AG04450 (cell line): Measurements from ENCODE around the gene CCNF. TPM values are rescaled to one million over a fixed set of nuclear protein-coding genes. Genes with fewer than 3 reads are reported as not detected.

Experiments used
- CTCF ChIA-PET: fragments of 300-600, 350-600 bp; formaldehyde crosslinking; extraction: SDS; loops from one replicate; lab custom pipeline; 2022; ENCODE audit warnings: antibody characterized with exemption, inconsistent platforms; lab: Charles Lee
- POLR2A ChIA-PET: fragments of 350-600 bp; formaldehyde crosslinking; extraction: SDS; loops from one replicate; lab custom pipeline; 2021; ENCODE audit warnings: antibody characterized with exemption, inconsistent platforms; lab: Yijun Ruan, JAX
- DNase-seq: peaks from one replicate; pipeline ENCODE4 v3.0.0-alpha.2; 2011; ENCODE audit warnings: low read depth, low spot score
- H3K27ac ChIP-seq: one replicate; pipeline ENCODE4 v1.5.1; 2012; ENCODE audit warnings: low read depth, low read length, control low read depth
- H3K27me3 ChIP-seq: one replicate; pipeline ENCODE4 v1.6.0; 2012; ENCODE audit warnings: low read length; ENCODE audit not compliant: control insufficient read depth, insufficient read depth
- H3K4me3 ChIP-seq: 2 replicates; pipeline ENCODE4 v1.5.1; 2011; ENCODE audit warnings: mild to moderate bottlenecking, low read depth, low read length, control low read depth
- H3K9me3 ChIP-seq: 2 replicates; pipeline ENCODE4 v1.5.1; 2012; ENCODE audit warnings: low read length; ENCODE audit not compliant: control insufficient read depth, insufficient read depth
- polyA plus RNA-seq: library from polyadenylated mRNA; depleted of rRNA; stranded (reverse); fragments of >200 nt; gene quantifications from 2 replicates; pipeline ENCODE4 v1.2.3, GENCODE V29; 2011
- TF ChIP-seq, protein P1 (sequence below): IDR thresholded peaks from 2 replicates; pipeline ENCODE4 v1.5.1; 2011; ENCODE audit warnings: low read depth, low read length, control low read depth, inconsistent platforms

The CCNF gene
- polyA plus RNA-seq, 1 experiment = 2.3 TPM

DNA sequence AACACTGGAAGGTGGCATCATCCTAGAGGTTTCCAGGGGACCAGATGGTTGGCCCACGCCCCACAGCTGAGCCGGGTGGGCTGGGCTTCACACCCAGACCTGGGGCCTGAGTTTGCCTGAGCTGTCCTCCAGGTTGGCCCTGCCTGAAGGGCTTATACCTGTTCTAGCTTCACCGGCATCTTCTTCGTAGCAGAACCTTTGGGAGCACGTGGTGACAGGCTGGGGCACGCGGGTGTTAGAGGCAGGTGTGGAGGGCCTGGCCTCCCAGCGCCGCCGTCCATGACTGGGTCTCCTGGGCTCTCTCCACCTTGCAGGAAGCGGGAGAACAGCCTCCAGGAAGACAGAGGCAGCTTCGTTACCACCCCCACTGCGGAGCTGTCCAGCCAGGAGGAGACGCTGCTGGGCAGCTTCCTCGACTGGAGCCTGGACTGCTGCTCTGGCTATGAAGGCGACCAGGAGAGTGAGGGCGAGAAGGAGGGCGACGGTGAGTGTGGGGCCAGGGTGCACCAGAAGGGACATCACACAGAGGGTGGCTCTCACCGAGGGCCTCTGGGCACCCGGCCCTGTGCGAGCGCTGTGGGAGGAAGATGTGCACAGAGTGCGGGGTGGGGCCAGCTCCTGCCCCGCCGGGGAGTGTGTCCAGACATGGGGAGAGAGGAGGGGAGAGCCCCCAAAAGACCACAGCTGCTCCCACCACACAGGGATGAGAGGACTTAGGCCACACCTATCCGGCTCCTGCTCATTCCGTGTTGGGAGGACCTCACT, 26.0 kb downstream of the CCNF start:
- no peaks in the 10 kb centered on the region for H3K27me3 ChIP-seq
- no peak for DNase-seq
- POLR2A ChIA-PET = interaction anchor here (1.4 kb wide), 1 partner anchor 20 kb away, joined by 3 read pairs; the partner anchor contains the start of gene TBC1D24
- H3K27ac ChIP-seq = no peak overlapping the region
- no peak overlapping the region for H3K4me3 ChIP-seq
- TF ChIP-seq, protein P1, sequence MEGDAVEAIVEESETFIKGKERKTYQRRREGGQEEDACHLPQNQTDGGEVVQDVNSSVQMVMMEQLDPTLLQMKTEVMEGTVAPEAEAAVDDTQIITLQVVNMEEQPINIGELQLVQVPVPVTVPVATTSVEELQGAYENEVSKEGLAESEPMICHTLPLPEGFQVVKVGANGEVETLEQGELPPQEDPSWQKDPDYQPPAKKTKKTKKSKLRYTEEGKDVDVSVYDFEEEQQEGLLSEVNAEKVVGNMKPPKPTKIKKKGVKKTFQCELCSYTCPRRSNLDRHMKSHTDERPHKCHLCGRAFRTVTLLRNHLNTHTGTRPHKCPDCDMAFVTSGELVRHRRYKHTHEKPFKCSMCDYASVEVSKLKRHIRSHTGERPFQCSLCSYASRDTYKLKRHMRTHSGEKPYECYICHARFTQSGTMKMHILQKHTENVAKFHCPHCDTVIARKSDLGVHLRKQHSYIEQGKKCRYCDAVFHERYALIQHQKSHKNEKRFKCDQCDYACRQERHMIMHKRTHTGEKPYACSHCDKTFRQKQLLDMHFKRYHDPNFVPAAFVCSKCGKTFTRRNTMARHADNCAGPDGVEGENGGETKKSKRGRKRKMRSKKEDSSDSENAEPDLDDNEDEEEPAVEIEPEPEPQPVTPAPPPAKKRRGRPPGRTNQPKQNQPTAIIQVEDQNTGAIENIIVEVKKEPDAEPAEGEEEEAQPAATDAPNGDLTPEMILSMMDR = no peak
- CTCF ChIA-PET = no interaction called here
- no peaks in the 10 kb centered on the region; the same call in 1 of the 2 replicates for H3K9me3 ChIP-seq

DNA sequence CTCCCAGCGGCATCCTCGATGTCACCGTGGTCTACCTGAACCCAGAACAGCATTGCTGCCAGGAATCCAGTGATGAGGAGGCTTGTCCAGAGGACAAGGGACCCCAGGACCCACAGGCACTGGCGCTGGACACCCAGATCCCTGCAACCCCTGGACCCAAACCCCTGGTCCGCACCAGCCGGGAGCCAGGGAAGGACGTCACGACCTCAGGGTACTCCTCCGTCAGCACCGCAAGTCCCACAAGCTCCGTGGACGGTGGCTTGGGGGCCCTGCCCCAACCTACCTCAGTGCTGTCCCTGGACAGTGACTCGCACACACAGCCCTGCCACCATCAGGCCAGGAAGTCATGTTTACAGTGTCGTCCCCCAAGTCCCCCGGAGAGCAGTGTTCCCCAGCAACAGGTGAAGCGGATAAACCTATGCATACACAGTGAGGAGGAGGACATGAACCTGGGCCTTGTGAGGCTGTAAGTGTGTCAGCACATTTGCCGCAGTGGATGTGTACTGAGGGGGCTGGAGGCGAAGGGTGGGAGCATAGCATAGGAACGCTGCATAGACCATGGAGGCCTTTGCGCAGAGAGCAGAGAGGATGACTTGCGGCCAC, 27.4 kb downstream of the CCNF start:
- CTCF ChIA-PET = no interaction called here
- POLR2A ChIA-PET = interaction anchor here (1.4 kb wide), 1 partner anchor 18 kb away, joined by 3 read pairs; the partner anchor contains the start of gene TBC1D24

DNA sequence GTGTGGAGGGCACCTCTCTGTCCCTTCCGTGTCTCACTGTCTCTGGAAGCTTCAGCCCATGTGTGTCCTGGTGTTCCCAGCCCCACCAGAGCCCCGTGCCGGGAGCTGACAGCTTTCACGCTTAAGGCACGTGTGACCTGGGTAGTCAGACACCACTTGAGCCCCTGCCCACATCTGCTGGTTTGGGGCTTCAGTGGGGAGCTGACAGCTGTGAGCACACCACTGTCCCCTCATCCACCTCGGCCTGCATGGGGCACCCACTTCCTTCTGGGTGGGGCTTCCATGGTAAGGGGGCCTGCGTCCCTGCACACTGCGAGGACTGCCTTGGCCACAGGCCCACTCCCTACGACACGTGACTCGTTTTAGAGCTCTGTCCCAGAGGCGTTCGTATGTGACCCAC, 28.0 kb downstream of the CCNF start:
- POLR2A ChIA-PET = no interaction called here
- Histone ChIP-seq H3K27me3 (no peaks in the 10 kb centered on the region), H3K27ac (no peak overlapping the region), H3K9me3 (no peaks in the 10 kb centered on the region), H3K4me3 (no peak overlapping the region)
- TF ChIP-seq, protein P1 = no peak
- no peak for DNase-seq
- CTCF ChIA-PET = no interaction called here

More for the DNA sequence above, 27.4 kb downstream of the CCNF start:
- no peaks in the 10 kb centered on the region for H3K9me3 ChIP-seq
- no peak overlapping the region for H3K4me3 ChIP-seq
- no peaks in the 10 kb centered on the region for H3K27me3 ChIP-seq
- DNase-seq = no peak
- no peak overlapping the region for H3K27ac ChIP-seq
- TF ChIP-seq, protein P1 = no peak

DNA sequence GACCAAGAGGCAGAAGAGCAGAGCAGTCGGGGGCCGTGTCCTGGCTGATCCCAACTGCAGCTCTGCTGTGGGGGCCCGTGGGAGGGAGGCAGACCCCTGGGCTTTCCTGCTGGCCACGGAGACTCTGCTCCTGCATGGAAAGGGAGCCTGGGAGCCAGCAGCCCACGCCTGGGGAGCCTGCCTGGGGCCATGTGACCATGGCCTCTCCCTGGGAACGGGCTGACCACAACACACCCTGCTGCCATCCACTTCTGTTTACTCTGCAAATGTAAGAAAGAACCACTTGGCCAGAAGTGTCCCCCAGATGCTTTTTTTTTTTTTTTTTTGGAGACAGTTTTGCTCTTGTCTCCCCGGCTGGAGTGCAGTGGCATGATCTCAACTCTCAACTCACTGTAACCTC, 28.7 kb downstream of the CCNF start:
- no peak overlapping the region for H3K27ac ChIP-seq
- no peak for DNase-seq
- H3K9me3 ChIP-seq = no peaks in the 10 kb centered on the region
- no peaks in the 10 kb centered on the region for H3K27me3 ChIP-seq
- POLR2A ChIA-PET = interaction anchor here (0.7 kb wide), 1 partner anchor 11 kb away, joined by 4 read pairs; no protein-coding TSS in a partner anchor
- H3K4me3 ChIP-seq = no peak overlapping the region
- CTCF ChIA-PET = no interaction called here
- TF ChIP-seq, protein P1 = no peak
